PFSK-1 (cell line): ENCODE measurements around the gene DNM3.

Source experiments
- FOXP2 ChIP-seq: optimal IDR thresholded peaks from 2 replicates; pipeline ENCODE3; 2011; ENCODE audit warnings: borderline replicate concordance, control low read depth, inconsistent platforms; ENCODE audit not compliant: insufficient read depth; ENCODE audit errors: extremely low read length, extremely low read depth
- POLR2AphosphoS5 ChIP-seq: IDR thresholded peaks from 2 replicates; pipeline ENCODE4 v1.6.1; 2012; ENCODE audit warnings: low read depth, mild to moderate bottlenecking, control low read depth, low read length, moderate library complexity
- SIN3A ChIP-seq: IDR thresholded peaks from 2 replicates; pipeline ENCODE4 v1.6.1; 2012; ENCODE audit warnings: mild to moderate bottlenecking, low read length, moderate library complexity, borderline replicate concordance; ENCODE audit not compliant: insufficient read depth
- TAF1 ChIP-seq: IDR thresholded peaks from 2 replicates; pipeline ENCODE4 v1.6.1; 2012; ENCODE audit warnings: low read length, control low read depth, borderline replicate concordance; ENCODE audit not compliant: insufficient read depth
- TF ChIP-seq, protein P1 (sequence below), 2 experiments: IDR thresholded peaks; 2 replicates each; pipeline versions ENCODE4 v1.6.1 to v1.8.0; 2011 to 2012; ENCODE audit warnings: low read depth in 2 of 2, low read length in 2 of 2, control low read depth in 1 of 2, inconsistent platforms in 1 of 2, mild to moderate bottlenecking in 1 of 2, moderate library complexity in 1 of 2; ENCODE audit not compliant: insufficient read depth in 1 of 2

Gene DNM3

GRCh38 chr1:172134087-172134731 is 292.9 kb downstream of the DNM3 start:
- TF ChIP-seq TAF1 (no peak), SIN3A (no peak), POLR2AphosphoS5 (no peak), FOXP2 (no peak)
- TF ChIP-seq, protein P1, sequence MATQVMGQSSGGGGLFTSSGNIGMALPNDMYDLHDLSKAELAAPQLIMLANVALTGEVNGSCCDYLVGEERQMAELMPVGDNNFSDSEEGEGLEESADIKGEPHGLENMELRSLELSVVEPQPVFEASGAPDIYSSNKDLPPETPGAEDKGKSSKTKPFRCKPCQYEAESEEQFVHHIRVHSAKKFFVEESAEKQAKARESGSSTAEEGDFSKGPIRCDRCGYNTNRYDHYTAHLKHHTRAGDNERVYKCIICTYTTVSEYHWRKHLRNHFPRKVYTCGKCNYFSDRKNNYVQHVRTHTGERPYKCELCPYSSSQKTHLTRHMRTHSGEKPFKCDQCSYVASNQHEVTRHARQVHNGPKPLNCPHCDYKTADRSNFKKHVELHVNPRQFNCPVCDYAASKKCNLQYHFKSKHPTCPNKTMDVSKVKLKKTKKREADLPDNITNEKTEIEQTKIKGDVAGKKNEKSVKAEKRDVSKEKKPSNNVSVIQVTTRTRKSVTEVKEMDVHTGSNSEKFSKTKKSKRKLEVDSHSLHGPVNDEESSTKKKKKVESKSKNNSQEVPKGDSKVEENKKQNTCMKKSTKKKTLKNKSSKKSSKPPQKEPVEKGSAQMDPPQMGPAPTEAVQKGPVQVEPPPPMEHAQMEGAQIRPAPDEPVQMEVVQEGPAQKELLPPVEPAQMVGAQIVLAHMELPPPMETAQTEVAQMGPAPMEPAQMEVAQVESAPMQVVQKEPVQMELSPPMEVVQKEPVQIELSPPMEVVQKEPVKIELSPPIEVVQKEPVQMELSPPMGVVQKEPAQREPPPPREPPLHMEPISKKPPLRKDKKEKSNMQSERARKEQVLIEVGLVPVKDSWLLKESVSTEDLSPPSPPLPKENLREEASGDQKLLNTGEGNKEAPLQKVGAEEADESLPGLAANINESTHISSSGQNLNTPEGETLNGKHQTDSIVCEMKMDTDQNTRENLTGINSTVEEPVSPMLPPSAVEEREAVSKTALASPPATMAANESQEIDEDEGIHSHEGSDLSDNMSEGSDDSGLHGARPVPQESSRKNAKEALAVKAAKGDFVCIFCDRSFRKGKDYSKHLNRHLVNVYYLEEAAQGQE (IDR thresholded peaks at IDR 0.05; ENCODE audit: insufficient read depth in 1 of 2, low read depth in 2 of 2, low read length in 2 of 2), result no peak

GRCh38 chr1:172135076-172135672 is 293.9 kb downstream of the DNM3 start:
- TF ChIP-seq SIN3A (no peak), FOXP2 (no peak), TAF1 (no peak), POLR2AphosphoS5 (no peak)
- TF ChIP-seq, protein P1 (IDR thresholded peaks at IDR 0.05; ENCODE audit: insufficient read depth in 1 of 2, low read depth in 2 of 2, low read length in 2 of 2), result no peak

DNA sequence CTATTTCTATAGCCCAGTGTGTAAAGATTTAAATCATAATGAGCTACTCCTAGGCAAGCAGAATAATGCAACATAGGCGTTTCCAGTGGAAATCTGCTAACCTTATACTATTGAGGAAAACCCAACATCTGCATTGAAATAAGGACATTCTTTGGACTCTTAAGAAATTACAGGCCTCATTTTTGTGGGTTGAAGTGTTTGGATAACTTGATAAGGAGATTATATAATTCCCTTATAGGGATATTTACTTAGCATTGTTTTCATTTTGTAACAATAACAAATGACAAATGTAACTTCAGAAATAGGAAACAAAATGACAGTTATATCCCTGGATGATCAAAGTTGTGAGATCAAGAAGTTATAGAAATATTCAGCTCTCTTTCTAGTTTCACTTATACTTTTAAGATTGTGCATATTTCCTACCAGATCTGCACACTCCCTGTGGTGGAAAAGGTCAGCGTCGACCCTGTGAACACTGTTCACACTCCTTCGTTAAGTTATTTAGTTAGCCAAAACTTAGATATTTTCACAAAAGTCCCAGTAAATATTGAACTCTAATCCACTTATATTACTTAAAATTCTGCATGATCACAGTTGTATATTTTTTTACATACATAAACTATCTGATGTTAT is 294.8 kb downstream of the DNM3 start:
- TF ChIP-seq FOXP2 (no peak), SIN3A (no peak), POLR2AphosphoS5 (no peak), TAF1 (no peak)
- TF ChIP-seq, protein P1 (IDR thresholded peaks at IDR 0.05; ENCODE audit: insufficient read depth in 1 of 2, low read depth in 2 of 2, low read length in 2 of 2), result no peak

- TF ChIP-seq SIN3A, result no peak
- TF ChIP-seq POLR2AphosphoS5, result no peak
- no peak for TF ChIP-seq TAF1
- no peak for TF ChIP-seq FOXP2
- TF ChIP-seq, protein P1 (IDR thresholded peaks at IDR 0.05; ENCODE audit: insufficient read depth in 1 of 2, low read depth in 2 of 2, low read length in 2 of 2), result no peak
Measured at GRCh38 chr1:172136925-172137324, 295.6 kb downstream of the DNM3 start.
